ENCODE results near the gene CRYBG1. TPM values are rescaled to one million over a fixed set of nuclear protein-coding genes. Genes with fewer than 3 reads are reported as not detected.
A peak's percentile ranks its signal among the peaks of the same experiment; 100 is the strongest.

The CRYBG1 gene
- total and polyA plus RNA-seq, 2 of the 13 experiments (the other 11 are each of a cell fraction or from before 2014, with no cell fraction given), result 10.1 to 21.9 TPM

DNA sequence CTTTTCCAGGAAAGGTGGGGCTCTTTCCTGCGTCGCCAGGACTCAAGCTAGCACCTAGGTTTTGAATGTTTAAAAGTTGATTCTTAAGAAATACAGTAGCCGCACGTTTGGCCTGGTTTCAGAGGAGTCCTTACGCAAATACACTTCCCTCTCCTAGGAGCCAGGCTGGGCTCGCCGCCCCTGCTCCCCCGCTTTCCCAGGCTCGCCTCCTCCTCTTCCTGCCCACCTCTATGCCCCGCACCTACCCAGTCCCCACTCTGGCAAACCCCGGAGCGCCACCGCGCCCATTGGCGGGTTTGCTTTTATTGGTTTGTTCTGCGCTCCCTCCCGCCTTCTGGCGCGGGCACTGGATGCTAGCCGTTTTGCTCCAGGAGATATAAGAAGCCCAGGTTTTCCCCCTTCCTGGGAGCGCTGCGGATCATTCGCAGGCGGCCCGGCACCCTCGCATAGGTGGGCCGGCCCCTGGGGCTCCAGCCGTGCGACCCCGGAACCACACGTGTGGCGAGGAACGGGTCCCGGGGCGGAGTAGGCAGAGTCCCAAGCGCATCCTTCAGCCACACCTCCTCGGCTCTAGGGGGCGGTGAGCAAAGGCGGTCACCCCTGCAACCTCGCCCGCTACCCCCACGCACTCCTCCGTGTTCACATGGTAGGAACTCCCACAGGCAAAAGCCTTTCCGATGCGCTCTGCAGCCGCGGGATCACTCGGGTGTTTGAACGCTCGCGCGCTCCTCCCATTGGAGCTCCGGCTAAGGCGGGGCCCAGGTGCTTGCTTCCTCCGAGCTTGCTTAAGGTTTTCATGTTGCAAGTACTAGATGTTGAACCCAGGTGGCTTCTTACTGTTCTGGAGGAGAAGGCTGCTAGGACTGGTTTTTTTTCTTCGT lies 149.8 kb downstream of the CRYBG1 start (continued):
- TF ChIP-seq ZNF713 (CRISPR knock-in tag; IDR thresholded peaks at IDR 0.05) (0 out of 2 replicates have a peak, but pooled peaks have one; percentile 24), GATAD2A (CRISPR knock-in tag; IDR thresholded peaks at IDR 0.05) (peak; percentile 34; the same call in 1 of the 2 replicates), ZNF564 (CRISPR knock-in tag; IDR thresholded peaks at IDR 0.05) (peak; percentile 74), HOXA7 (CRISPR knock-in tag; IDR thresholded peaks at IDR 0.05) (no peak), FOXO1 (CRISPR knock-in tag; IDR thresholded peaks at IDR 0.05) (no peak), ZNF30 (CRISPR knock-in tag; IDR thresholded peaks at IDR 0.05) (no peak), NCOR1 (IDR thresholded peaks at IDR 0.05; ENCODE audit: borderline replicate concordance, low read length) (no peak), GFI1 (CRISPR knock-in tag; IDR thresholded peaks at IDR 0.05; ENCODE audit: borderline replicate concordance) (no peak), HNRNPLL (IDR thresholded peaks at IDR 0.05; ENCODE audit: low read depth, low read length, poor library complexity, severe bottlenecking) (peak; percentile 77), DNMT3B (CRISPR knock-in tag; conservative IDR thresholded peaks at IDR 0.05) (no peak), RFX5 (IDR thresholded peaks at IDR 0.05; ENCODE audit: low read depth, low read length) (no peak), ZNF557 (CRISPR knock-in tag; IDR thresholded peaks at IDR 0.05) (no peak), ZNF431 (CRISPR knock-in tag; IDR thresholded peaks at IDR 0.05; ENCODE audit: borderline replicate concordance, low read depth) (no peak), HNF4A (CRISPR knock-in tag; IDR thresholded peaks at IDR 0.05) (no peak), SAP130 (CRISPR knock-in tag; IDR thresholded peaks at IDR 0.05; ENCODE audit: low read depth) (peak; percentile 87), TGIF2 (CRISPR knock-in tag; IDR thresholded peaks at IDR 0.05) (no peak), SUZ12 (IDR thresholded peaks at IDR 0.05; ENCODE audit: low read depth, low read length) (no peak)
- TF ChIP-seq, protein P1, sequence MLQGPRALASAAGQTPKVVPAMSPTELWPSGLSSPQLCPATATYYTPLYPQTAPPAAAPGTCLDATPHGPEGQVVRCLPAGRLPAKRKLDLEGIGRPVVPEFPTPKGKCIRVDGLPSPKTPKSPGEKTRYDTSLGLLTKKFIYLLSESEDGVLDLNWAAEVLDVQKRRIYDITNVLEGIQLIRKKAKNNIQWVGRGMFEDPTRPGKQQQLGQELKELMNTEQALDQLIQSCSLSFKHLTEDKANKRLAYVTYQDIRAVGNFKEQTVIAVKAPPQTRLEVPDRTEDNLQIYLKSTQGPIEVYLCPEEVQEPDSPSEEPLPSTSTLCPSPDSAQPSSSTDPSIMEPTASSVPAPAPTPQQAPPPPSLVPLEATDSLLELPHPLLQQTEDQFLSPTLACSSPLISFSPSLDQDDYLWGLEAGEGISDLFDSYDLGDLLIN (CRISPR knock-in tag; IDR thresholded peaks at IDR 0.05; ENCODE audit: borderline replicate concordance), result no peak
- TF ChIP-seq, protein P2, sequence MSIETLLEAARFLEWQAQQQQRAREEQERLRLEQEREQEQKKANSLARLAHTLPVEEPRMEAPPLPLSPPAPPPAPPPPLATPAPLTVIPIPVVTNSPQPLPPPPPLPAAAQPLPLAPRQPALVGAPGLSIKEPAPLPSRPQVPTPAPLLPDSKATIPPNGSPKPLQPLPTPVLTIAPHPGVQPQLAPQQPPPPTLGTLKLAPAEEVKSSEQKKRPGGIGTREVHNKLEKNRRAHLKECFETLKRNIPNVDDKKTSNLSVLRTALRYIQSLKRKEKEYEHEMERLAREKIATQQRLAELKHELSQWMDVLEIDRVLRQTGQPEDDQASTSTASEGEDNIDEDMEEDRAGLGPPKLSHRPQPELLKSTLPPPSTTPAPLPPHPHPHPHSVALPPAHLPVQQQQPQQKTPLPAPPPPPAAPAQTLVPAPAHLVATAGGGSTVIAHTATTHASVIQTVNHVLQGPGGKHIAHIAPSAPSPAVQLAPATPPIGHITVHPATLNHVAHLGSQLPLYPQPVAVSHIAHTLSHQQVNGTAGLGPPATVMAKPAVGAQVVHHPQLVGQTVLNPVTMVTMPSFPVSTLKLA (IDR thresholded peaks at IDR 0.05), result no peak
- TF ChIP-seq, protein P3, sequence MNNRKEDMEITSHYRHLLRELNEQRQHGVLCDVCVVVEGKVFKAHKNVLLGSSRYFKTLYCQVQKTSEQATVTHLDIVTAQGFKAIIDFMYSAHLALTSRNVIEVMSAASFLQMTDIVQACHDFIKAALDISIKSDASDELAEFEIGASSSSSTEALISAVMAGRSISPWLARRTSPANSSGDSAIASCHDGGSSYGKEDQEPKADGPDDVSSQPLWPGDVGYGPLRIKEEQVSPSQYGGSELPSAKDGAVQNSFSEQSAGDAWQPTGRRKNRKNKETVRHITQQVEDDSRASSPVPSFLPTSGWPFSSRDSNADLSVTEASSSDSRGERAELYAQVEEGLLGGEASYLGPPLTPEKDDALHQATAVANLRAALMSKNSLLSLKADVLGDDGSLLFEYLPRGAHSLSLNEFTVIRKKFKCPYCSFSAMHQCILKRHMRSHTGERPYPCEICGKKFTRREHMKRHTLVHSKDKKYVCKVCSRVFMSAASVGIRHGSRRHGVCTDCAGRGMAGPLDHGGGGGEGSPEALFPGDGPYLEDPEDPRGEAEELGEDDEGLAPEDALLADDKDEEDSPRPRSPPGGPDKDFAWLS (CRISPR knock-in tag; IDR thresholded peaks at IDR 0.05; ENCODE audit: borderline replicate concordance), result no peak
- TF ChIP-seq, protein P4, sequence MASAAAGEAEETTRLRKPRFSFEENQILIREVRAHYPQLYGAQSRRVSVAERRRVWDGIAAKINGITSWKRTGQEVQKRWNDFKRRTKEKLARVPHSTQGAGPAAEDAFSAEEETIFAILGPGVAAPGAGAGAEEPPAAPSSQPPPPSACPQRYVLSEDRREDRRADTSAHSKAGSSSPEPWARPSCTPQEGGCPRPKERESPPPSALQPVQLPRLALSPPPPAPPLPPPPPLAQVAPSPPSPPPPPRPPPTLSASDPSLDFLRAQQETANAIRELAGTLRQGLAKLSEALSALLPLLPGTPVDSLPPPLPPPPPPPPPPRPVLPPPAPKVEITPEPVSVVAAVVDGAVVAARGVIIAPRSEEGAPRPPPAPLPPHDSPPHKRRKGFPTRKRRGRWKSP (CRISPR knock-in tag; IDR thresholded peaks at IDR 0.05), result 0 out of 2 replicates have a peak, but pooled peaks have one; percentile 44
- TF ChIP-seq, protein P5, sequence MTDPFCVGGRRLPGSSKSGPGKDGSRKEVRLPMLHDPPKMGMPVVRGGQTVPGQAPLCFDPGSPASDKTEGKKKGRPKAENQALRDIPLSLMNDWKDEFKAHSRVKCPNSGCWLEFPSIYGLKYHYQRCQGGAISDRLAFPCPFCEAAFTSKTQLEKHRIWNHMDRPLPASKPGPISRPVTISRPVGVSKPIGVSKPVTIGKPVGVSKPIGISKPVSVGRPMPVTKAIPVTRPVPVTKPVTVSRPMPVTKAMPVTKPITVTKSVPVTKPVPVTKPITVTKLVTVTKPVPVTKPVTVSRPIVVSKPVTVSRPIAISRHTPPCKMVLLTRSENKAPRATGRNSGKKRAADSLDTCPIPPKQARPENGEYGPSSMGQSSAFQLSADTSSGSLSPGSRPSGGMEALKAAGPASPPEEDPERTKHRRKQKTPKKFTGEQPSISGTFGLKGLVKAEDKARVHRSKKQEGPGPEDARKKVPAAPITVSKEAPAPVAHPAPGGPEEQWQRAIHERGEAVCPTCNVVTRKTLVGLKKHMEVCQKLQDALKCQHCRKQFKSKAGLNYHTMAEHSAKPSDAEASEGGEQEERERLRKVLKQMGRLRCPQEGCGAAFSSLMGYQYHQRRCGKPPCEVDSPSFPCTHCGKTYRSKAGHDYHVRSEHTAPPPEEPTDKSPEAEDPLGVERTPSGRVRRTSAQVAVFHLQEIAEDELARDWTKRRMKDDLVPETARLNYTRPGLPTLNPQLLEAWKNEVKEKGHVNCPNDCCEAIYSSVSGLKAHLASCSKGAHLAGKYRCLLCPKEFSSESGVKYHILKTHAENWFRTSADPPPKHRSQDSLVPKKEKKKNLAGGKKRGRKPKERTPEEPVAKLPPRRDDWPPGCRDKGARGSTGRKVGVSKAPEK (CRISPR knock-in tag; IDR thresholded peaks at IDR 0.05; ENCODE audit: borderline replicate concordance), result no peak
